ENCODE data around the gene AIG1.
"Not testable (repeated sequence)": the region's sequence is repeated elsewhere in the genome, so short reads cannot be mapped to it uniquely, and the experiment has no call there.

The AIG1 gene

GRCh38 chr6:143059663-143060353 is 881 bp upstream of the AIG1 start:
- no peak for DNase-seq

- no peak for DNase-seq
Measured at GRCh38 chr6:143060354-143060805, 309 bp upstream of the AIG1 start.

- no peak for DNase-seq
Measured at GRCh38 chr6:143061597-143062385, 1.1 kb downstream of the AIG1 start.

GRCh38 chr6:143062551-143062950 is 1.9 kb downstream of the AIG1 start:
- no peak for DNase-seq

GRCh38 chr6:143063631-143064030 is 2.9 kb downstream of the AIG1 start:
- DNase-seq: no peak

- DNase-seq: no peak
Measured at GRCh38 chr6:143064271-143064670, 3.6 kb downstream of the AIG1 start.

GRCh38 chr6:143064951-143065683 is 4.4 kb downstream of the AIG1 start:
- no peak for DNase-seq

- DNase-seq: no peak
Measured at GRCh38 chr6:143068001-143068400, 7.3 kb downstream of the AIG1 start.

- no peak for DNase-seq
Measured at GRCh38 chr6:143074101-143074500, 13.4 kb downstream of the AIG1 start.

- DNase-seq: no peak
Measured at GRCh38 chr6:143074670-143075318, 14.1 kb downstream of the AIG1 start.

- DNase-seq: no peak
Measured at GRCh38 chr6:143078468-143079324, 18.0 kb downstream of the AIG1 start.

- DNase-seq: no peak
Measured at GRCh38 chr6:143079325-143079640, 18.6 kb downstream of the AIG1 start.

- not testable (repeated sequence) for DNase-seq
Measured at GRCh38 chr6:143082274-143082673, 21.6 kb downstream of the AIG1 start.

- not testable (repeated sequence) for DNase-seq
Measured at GRCh38 chr6:143084019-143084418, 23.3 kb downstream of the AIG1 start.

- DNase-seq: not testable (repeated sequence)
Measured at GRCh38 chr6:143087335-143087734, 26.6 kb downstream of the AIG1 start.

- DNase-seq: no peak
Measured at GRCh38 chr6:143087856-143088255, 27.2 kb downstream of the AIG1 start.

- no peak for DNase-seq
Measured at GRCh38 chr6:143090314-143091044, 29.8 kb downstream of the AIG1 start.

- no peak for DNase-seq
Measured at GRCh38 chr6:143092768-143093167, 32.1 kb downstream of the AIG1 start.

- no peak for DNase-seq
Measured at GRCh38 chr6:143093290-143093689, 32.6 kb downstream of the AIG1 start.

- DNase-seq: no peak
Measured at GRCh38 chr6:143096403-143096802, 35.7 kb downstream of the AIG1 start.

GRCh38 chr6:143097224-143097795 is 36.6 kb downstream of the AIG1 start:
- no peak for DNase-seq
